SK-N-SH (cell line): ENCODE measurements around the gene DEFB108B.
A peak's percentile ranks its signal among the peaks of the same experiment; 100 is the strongest.
"Not testable (repeated sequence)": the region's sequence is repeated elsewhere in the genome, so short reads cannot be mapped to it uniquely, and the experiment has no call there.

Source experiments
- EZH2phosphoT487 ChIP-seq: fragments of 200-600 bp; sonication (generic); IDR thresholded peaks from 2 replicates; pipeline ENCODE4 v1.6.1; 2017; ENCODE audit warnings: low read depth, mixed run types, mild to moderate bottlenecking, antibody characterized with exemption, moderate library complexity, borderline replicate concordance
- FOSL2 ChIP-seq: IDR thresholded peaks from 2 replicates; pipeline ENCODE4 v1.4.0; 2012; ENCODE audit warnings: low read depth, mild to moderate bottlenecking, moderate library complexity, borderline replicate concordance
- NFIC ChIP-seq: IDR thresholded peaks from 2 replicates; pipeline ENCODE4 v1.4.0; 2012; ENCODE audit warnings: borderline replicate concordance
- TF ChIP-seq, protein P1 (sequence below): IDR thresholded peaks from 2 replicates; pipeline ENCODE4 v1.4.0; 2012; ENCODE audit warnings: low read depth
- TF ChIP-seq, protein P2 (sequence below): fragments of 200-600 bp; sonication (generic); IDR thresholded peaks from 2 replicates; pipeline ENCODE4 v1.6.1; 2017; ENCODE audit warnings: antibody characterized with exemption, mild to moderate bottlenecking, moderate library complexity
- TF ChIP-seq, protein P3 (sequence below): fragments of 150-350 bp; IDR thresholded peaks from 2 replicates; pipeline ENCODE4 v1.6.1; 2017; ENCODE audit warnings: antibody characterized with exemption, low read length, low read depth, borderline replicate concordance
- TF ChIP-seq, protein P4 (sequence below): IDR thresholded peaks from 2 replicates; pipeline ENCODE4 v1.4.0; 2012; ENCODE audit warnings: low read depth, borderline replicate concordance

DNA sequence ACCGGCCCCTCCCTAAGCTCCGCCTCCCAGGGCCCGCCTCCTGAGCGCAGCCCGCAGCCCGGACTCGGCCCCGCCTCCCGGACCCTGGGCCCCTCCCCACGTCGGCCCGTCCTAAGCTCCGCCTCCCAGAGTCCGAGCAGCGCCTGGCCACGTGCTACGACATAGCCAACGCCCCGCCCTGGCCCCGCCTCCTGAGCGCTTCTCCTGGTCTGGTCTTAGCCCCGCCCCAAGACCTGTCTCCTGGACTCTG is 46.2 kb upstream of the DEFB108B start:
- TF ChIP-seq, protein P1, sequence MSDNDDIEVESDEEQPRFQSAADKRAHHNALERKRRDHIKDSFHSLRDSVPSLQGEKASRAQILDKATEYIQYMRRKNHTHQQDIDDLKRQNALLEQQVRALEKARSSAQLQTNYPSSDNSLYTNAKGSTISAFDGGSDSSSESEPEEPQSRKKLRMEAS, result 0 out of 2 replicates have a peak, but pooled peaks have one; percentile 23
- TF ChIP-seq, protein P2, sequence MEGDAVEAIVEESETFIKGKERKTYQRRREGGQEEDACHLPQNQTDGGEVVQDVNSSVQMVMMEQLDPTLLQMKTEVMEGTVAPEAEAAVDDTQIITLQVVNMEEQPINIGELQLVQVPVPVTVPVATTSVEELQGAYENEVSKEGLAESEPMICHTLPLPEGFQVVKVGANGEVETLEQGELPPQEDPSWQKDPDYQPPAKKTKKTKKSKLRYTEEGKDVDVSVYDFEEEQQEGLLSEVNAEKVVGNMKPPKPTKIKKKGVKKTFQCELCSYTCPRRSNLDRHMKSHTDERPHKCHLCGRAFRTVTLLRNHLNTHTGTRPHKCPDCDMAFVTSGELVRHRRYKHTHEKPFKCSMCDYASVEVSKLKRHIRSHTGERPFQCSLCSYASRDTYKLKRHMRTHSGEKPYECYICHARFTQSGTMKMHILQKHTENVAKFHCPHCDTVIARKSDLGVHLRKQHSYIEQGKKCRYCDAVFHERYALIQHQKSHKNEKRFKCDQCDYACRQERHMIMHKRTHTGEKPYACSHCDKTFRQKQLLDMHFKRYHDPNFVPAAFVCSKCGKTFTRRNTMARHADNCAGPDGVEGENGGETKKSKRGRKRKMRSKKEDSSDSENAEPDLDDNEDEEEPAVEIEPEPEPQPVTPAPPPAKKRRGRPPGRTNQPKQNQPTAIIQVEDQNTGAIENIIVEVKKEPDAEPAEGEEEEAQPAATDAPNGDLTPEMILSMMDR, result not testable (repeated sequence)
- TF ChIP-seq FOSL2, NFIC, EZH2phosphoT487: not testable (repeated sequence)
- TF ChIP-seq, protein P3, sequence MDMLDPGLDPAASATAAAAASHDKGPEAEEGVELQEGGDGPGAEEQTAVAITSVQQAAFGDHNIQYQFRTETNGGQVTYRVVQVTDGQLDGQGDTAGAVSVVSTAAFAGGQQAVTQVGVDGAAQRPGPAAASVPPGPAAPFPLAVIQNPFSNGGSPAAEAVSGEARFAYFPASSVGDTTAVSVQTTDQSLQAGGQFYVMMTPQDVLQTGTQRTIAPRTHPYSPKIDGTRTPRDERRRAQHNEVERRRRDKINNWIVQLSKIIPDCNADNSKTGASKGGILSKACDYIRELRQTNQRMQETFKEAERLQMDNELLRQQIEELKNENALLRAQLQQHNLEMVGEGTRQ, result not testable (repeated sequence)
- TF ChIP-seq, protein P4, sequence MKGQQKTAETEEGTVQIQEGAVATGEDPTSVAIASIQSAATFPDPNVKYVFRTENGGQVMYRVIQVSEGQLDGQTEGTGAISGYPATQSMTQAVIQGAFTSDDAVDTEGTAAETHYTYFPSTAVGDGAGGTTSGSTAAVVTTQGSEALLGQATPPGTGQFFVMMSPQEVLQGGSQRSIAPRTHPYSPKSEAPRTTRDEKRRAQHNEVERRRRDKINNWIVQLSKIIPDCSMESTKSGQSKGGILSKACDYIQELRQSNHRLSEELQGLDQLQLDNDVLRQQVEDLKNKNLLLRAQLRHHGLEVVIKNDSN, result peak; percentile 45; the same call in 1 of the 2 replicates
